Osteoblast (primary cell): ENCODE measurements around the gene CGRRF1. TPM values are rescaled to one million over a fixed set of nuclear protein-coding genes. Genes with fewer than 3 reads are reported as not detected.

Source experiments
- DNase-seq: peaks from one replicate; pipeline ENCODE4 v3.0.0; 2011; ENCODE audit warnings: low spot score, mixed read lengths; ENCODE audit not compliant: insufficient read length; ENCODE audit errors: missing footprints
- H2AFZ ChIP-seq: 2 replicates; pipeline ENCODE4 v1.6.0; 2011; ENCODE audit warnings: mild to moderate bottlenecking, low read length
- H3K27ac ChIP-seq: 2 replicates; pipeline ENCODE4 v1.5.1; 2011; ENCODE audit warnings: mild to moderate bottlenecking, low read depth, low read length, moderate library complexity
- H3K27me3 ChIP-seq: 2 replicates; pipeline ENCODE4 v1.6.0; 2012; ENCODE audit warnings: mild to moderate bottlenecking, control low read depth, inconsistent platforms, low read length, moderate library complexity; ENCODE audit not compliant: insufficient read depth
- H3K36me3 ChIP-seq: 2 replicates; pipeline ENCODE4 v1.5.1; 2011; ENCODE audit warnings: mild to moderate bottlenecking, low read length, control low read depth, moderate library complexity; ENCODE audit not compliant: insufficient read depth
- H3K4me1 ChIP-seq: 2 replicates; pipeline ENCODE4 v1.5.1; 2011; ENCODE audit warnings: mild to moderate bottlenecking, low read length, control low read depth, moderate library complexity; ENCODE audit not compliant: insufficient read depth
- H3K4me2 ChIP-seq: 2 replicates; pipeline ENCODE4 v1.6.0; 2011; ENCODE audit warnings: mild to moderate bottlenecking, low read length; ENCODE audit not compliant: insufficient read depth
- H3K4me3 ChIP-seq: fragments of 200-600 bp; sonication (generic); 3 replicates; pipeline ENCODE4 v1.5.1; 2012; ENCODE audit warnings: mild to moderate bottlenecking, low read length, inconsistent platforms; ENCODE audit not compliant: insufficient read depth
- H3K79me2 ChIP-seq: 2 replicates; pipeline ENCODE4 v1.6.0; 2012; ENCODE audit warnings: mild to moderate bottlenecking, low read length, control low read depth, inconsistent platforms; ENCODE audit not compliant: insufficient read depth
- H3K9me3 ChIP-seq: 2 replicates; pipeline ENCODE4 v1.5.1; 2011; ENCODE audit warnings: low read depth, low read length, control low read depth
- H4K20me1 ChIP-seq: 2 replicates; pipeline ENCODE4 v1.6.0; 2012; ENCODE audit warnings: mild to moderate bottlenecking, low read length, control low read depth; ENCODE audit not compliant: insufficient read depth
- total RNA-seq: library from RNA; depleted of rRNA; stranded (reverse); fragments of >200 nt; gene quantifications from 2 replicates; pipeline ENCODE4 v1.2.3, GENCODE V29; 2012
- TF ChIP-seq, protein P1 (sequence below): IDR thresholded peaks from 2 replicates; pipeline ENCODE4 v1.5.1; 2011; ENCODE audit warnings: mild to moderate bottlenecking, low read depth, low read length, moderate library complexity; ENCODE audit errors: extremely low read depth

CGRRF1 gene
- total RNA-seq, 1 donor = 17.4 TPM

DNA sequence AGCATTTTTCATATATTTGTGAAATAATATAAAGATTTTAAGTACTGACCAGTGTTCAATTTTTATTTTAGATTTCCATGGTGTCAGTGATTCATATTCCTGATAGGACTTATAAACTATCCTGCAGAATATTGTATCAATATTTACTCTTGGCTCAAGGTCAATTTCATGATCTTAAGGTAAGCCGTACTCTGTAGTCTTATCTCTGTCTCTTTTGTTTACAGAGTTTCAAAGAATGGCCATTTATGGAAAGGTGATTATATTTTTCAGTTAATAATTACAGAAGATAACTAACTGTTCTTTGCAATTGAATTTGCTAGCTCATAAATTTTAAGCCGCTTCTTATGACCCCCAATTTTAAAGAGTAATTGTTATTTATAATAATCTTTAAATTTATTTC is 27.9 kb downstream of the CGRRF1 start:
- no peaks in the 10 kb centered on the region for H3K79me2 ChIP-seq
- no peak overlapping the region for H3K4me2 ChIP-seq
- H3K27ac ChIP-seq = no peak overlapping the region
- no peak overlapping the region for H3K4me3 ChIP-seq
- H3K27me3 ChIP-seq = no peaks in the 10 kb centered on the region
- H3K36me3 ChIP-seq = peaks cover 8% of the 10 kb centered on the region
- H2AFZ ChIP-seq = no peak overlapping the region
- TF ChIP-seq, protein P1, sequence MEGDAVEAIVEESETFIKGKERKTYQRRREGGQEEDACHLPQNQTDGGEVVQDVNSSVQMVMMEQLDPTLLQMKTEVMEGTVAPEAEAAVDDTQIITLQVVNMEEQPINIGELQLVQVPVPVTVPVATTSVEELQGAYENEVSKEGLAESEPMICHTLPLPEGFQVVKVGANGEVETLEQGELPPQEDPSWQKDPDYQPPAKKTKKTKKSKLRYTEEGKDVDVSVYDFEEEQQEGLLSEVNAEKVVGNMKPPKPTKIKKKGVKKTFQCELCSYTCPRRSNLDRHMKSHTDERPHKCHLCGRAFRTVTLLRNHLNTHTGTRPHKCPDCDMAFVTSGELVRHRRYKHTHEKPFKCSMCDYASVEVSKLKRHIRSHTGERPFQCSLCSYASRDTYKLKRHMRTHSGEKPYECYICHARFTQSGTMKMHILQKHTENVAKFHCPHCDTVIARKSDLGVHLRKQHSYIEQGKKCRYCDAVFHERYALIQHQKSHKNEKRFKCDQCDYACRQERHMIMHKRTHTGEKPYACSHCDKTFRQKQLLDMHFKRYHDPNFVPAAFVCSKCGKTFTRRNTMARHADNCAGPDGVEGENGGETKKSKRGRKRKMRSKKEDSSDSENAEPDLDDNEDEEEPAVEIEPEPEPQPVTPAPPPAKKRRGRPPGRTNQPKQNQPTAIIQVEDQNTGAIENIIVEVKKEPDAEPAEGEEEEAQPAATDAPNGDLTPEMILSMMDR = no peak
- H3K9me3 ChIP-seq = no peaks in the 10 kb centered on the region
- DNase-seq = no peak
- H4K20me1 ChIP-seq = no peaks in the 10 kb centered on the region
- H3K4me1 ChIP-seq = no peaks in the 10 kb centered on the region

DNA sequence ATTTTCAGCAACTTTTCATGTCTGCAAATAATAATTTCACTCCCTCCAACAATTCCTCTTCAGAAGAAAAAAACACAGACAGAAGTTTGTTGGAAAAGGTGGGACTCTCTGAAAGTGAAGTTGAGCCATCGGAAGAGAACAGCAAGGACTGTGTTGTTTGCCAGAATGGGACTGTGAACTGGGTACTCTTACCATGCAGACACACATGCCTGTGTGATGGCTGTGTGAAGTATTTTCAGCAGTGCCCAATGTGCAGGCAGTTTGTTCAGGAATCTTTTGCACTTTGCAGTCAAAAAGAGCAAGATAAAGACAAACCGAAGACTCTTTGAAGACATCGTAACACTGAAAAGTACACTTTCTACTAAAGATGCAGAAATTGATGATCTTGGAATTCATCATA is 28.3 kb downstream of the CGRRF1 start:
- Histone ChIP-seq H3K36me3 (peaks cover 8% of the 10 kb centered on the region), H3K4me2 (no peak overlapping the region), H3K4me3 (no peak overlapping the region), H3K27me3 (no peaks in the 10 kb centered on the region), H3K27ac (no peak overlapping the region), H4K20me1 (no peaks in the 10 kb centered on the region), H2AFZ (no peak overlapping the region), H3K4me1 (no peaks in the 10 kb centered on the region), H3K9me3 (no peaks in the 10 kb centered on the region), H3K79me2 (no peaks in the 10 kb centered on the region)
- TF ChIP-seq, protein P1 = no peak
- DNase-seq = no peak

DNA sequence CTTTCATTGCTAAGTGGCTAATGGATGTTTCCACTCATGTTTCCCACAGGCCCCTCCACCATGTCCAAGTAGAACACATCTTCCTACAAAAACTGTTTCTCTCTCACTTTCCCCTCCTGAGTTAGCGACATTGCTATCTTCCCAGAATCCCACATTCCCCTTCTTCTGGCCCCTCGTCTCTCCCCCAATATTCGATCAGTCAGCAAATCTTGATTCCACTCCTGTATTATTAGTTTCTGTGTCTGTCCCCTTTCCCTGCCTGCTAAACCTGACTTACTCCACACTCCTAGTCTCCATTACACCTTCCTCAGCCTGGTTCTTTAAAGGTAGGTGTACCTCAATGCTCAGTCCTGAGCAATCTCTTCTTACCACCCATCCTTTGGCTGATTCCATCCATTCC is 37.9 kb downstream of the CGRRF1 start:
- Histone ChIP-seq H3K36me3 (no peaks in the 10 kb centered on the region), H4K20me1 (no peaks in the 10 kb centered on the region), H3K9me3 (no peaks in the 10 kb centered on the region), H3K27ac (no peak overlapping the region), H3K27me3 (no peaks in the 10 kb centered on the region), H3K4me2 (no peak overlapping the region), H3K4me3 (no peak overlapping the region), H2AFZ (no peak overlapping the region), H3K4me1 (no peaks in the 10 kb centered on the region), H3K79me2 (no peaks in the 10 kb centered on the region)
- DNase-seq = no peak
- TF ChIP-seq, protein P1 = no peak

DNA sequence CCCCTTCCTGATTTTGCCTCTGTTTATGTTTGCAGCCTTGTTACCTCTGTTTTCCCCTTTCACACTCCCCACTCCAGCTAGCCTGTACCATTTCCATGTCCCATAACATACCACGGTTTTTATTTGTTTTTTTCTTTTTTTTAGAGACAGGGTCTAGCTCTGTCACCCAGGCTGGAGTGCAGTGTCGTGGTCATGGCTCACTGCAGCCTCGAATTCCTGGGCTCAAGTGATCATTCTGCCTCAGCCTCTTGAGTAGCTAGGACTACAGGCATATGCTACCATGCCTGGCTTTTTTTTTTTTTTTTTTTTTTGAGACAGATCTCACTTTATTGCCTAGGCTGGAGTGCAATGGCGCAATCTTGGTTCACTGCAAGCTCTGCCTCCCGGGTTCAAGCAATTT is 38.8 kb downstream of the CGRRF1 start:
- no peak for DNase-seq
- Histone ChIP-seq H3K79me2 (no peaks in the 10 kb centered on the region), H3K4me2 (no peak overlapping the region), H3K27me3 (no peaks in the 10 kb centered on the region), H3K36me3 (no peaks in the 10 kb centered on the region), H3K9me3 (no peaks in the 10 kb centered on the region), H4K20me1 (no peaks in the 10 kb centered on the region), H3K4me1 (no peaks in the 10 kb centered on the region), H3K27ac (no peak overlapping the region), H3K4me3 (no peak overlapping the region), H2AFZ (no peak overlapping the region)
- TF ChIP-seq, protein P1 = no peak
